PC-9 (cell line): ENCODE data around the gene RBM17. TPM values are rescaled to one million over a fixed set of nuclear protein-coding genes. Genes with fewer than 3 reads are reported as not detected.

Experiments used
- BruUV-seq: library from RNA; stranded (reverse); fragments of 400-500 nt; replicated peaks from 2 replicates; lab custom pipeline; 2021; lab: Mats Ljungman, UMichigan
- CTCF ChIA-PET: fragments of 300-600 bp; sonication (Branson Sonifier 250); formaldehyde crosslinking; loops from one replicate; lab custom pipeline; 2022; ENCODE audit warnings: antibody characterized with exemption; lab: Charles Lee
- POLR2A ChIA-PET: fragments of 300-600 bp; sonication (Branson Sonifier 250); formaldehyde crosslinking; loops from one replicate; lab custom pipeline; 2022; ENCODE audit warnings: antibody characterized with exemption; ENCODE audit not compliant: unreplicated experiment; lab: Charles Lee
- DNase-seq, 2 experiments: peaks; one replicate each; pipeline versions ENCODE4 v3.0.0 to v3.0.0-alpha.2; 2015 to 2022; ENCODE audit warnings: mixed read lengths in 1 of 2
- H2AFZ ChIP-seq: fragments of 200-600 bp; sonication (generic); 2 replicates; pipeline ENCODE4 v1.8.1; 2017; ENCODE audit warnings: antibody characterized with exemption
- H3F3A ChIP-seq: fragments of 200-600 bp; sonication (generic); 2 replicates; pipeline ENCODE4 v1.8.1; 2017; ENCODE audit warnings: antibody characterized with exemption, mild to moderate bottlenecking, low read depth; ENCODE audit not compliant: insufficient read depth
- H3K27ac ChIP-seq: fragments of 200-600 bp; sonication (generic); 2 replicates; pipeline ENCODE4 v1.6.1; 2016; ENCODE audit warnings: mixed run types
- H3K27me3 ChIP-seq: fragments of 200-600 bp; sonication (generic); 2 replicates; pipeline ENCODE4 v1.6.1; 2016; ENCODE audit warnings: low read depth, mixed run types; ENCODE audit not compliant: insufficient read depth
- H3K36me3 ChIP-seq: fragments of 200-600 bp; sonication (generic); 2 replicates; pipeline ENCODE4 v1.6.1; 2016; ENCODE audit warnings: low read depth, mixed run types
- H3K4me1 ChIP-seq: fragments of 200-600 bp; sonication (generic); replicated peaks from 2 replicates; pipeline ENCODE4 v1.6.1; 2016; ENCODE audit warnings: mixed run types; ENCODE audit not compliant: insufficient read depth
- H3K4me2 ChIP-seq: fragments of 200-600 bp; sonication (generic); 2 replicates; pipeline ENCODE4 v1.6.1; 2017; ENCODE audit warnings: mixed run types
- H3K4me3 ChIP-seq: fragments of 200-600 bp; sonication (generic); 2 replicates; pipeline ENCODE4 v1.6.1; 2016; ENCODE audit warnings: mixed run types
- H3K79me2 ChIP-seq: fragments of 200-600 bp; sonication (generic); 2 replicates; pipeline ENCODE4 v1.6.1; 2017; ENCODE audit warnings: low read depth, mixed run types
- H3K9me2 ChIP-seq: fragments of 200-600 bp; sonication (generic); 2 replicates; pipeline ENCODE4 v1.8.1; 2017; ENCODE audit warnings: mild to moderate bottlenecking; ENCODE audit not compliant: insufficient read depth
- H3K9me3 ChIP-seq: fragments of 200-600 bp; sonication (generic); 2 replicates; pipeline ENCODE4 v1.8.1; 2016; ENCODE audit warnings: low read depth; ENCODE audit not compliant: insufficient read depth
- H4K20me1 ChIP-seq: fragments of 200-600 bp; sonication (generic); 2 replicates; pipeline ENCODE4 v1.8.1; 2017; ENCODE audit not compliant: insufficient read depth
- CTCF ChIP-seq: fragments of 200-600 bp; sonication (generic); conservative IDR thresholded peaks from 2 replicates; pipeline ENCODE4 v1.6.1; 2017; ENCODE audit warnings: mixed run types, antibody characterized with exemption, mild to moderate bottlenecking, moderate library complexity
- EZH2 ChIP-seq: fragments of 200-600 bp; sonication (generic); IDR thresholded peaks from 2 replicates; pipeline ENCODE4 v1.8.0; 2017; ENCODE audit warnings: antibody characterized with exemption, low read depth
- intact Hi-C: fragments of 100-400 bp; cut with micrococcal nuclease; formaldehyde crosslinking; loops from one replicate; pipeline ENCODE4 v1.10.0; 2022; ENCODE audit not compliant: unreplicated experiment
- total RNA-seq: library from RNA; stranded (reverse); gene quantifications from 2 replicates; pipeline ENCODE4 v1.2.3, GENCODE V29; 2021

RBM17 gene
- total RNA-seq, 1 experiment from 2014 or later, result 131 TPM

DNA sequence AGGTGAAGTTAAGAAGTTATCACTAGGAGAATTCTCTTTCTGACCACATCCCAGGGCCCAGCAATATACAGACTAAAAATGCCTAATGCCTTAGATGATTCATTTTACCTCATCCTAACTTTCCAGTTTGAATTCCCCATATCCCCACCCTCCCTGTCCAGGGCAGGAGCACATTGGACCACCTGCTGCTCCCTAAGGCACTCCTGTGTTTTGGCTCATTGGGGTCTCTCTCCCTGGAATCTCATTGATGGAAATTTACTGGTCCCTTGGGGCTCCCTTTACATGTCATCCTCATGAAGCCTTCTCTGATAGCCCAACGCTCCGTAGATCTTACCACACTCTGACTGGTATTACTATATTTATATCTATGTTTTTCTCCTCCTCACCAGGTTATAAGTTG lies 29.3 kb upstream of the RBM17 start:
- Histone ChIP-seq H3K4me1 (no peaks in the 10 kb centered on the region), H3K9me2 (no peaks in the 10 kb centered on the region), H3K27me3 (no peaks in the 10 kb centered on the region), H3K4me3 (no peak overlapping the region), H4K20me1 (no peaks in the 10 kb centered on the region), H2AFZ (no peak overlapping the region), H3K9me3 (no peaks in the 10 kb centered on the region), H3K27ac (no peak overlapping the region), H3K36me3 (no peaks in the 10 kb centered on the region), H3K79me2 (no peaks in the 10 kb centered on the region), H3F3A (no peaks in the 10 kb centered on the region), H3K4me2 (no peak overlapping the region)
- no TSS peak for BruUV-seq
- DNase-seq, result no peak
- intact Hi-C loops, result no loop called here
- ChIA-PET CTCF (no interaction called here), POLR2A (no interaction called here)
- TF ChIP-seq EZH2, result no peak
- TF ChIP-seq CTCF, result no peak

DNA sequence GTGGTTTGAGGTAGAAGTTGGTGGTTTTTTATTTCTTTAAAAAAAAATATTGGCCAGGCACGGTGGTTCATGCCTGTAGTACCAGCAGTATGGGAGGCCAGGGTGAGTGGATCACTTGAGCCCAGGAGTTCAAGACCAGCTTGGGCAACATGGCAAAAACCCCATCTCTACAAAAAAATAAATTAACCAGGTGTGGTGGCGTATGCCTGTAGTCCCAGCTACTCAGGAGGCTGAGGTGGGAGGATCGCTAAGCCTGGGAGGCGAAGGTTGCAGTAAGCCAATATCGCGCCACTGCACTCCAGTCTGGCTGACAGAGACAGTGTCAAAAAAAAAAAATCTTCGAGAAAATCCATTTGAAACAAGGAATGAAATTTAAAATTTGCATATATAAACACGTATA lies 27.8 kb upstream of the RBM17 start:
- Histone ChIP-seq H2AFZ (no peak overlapping the region), H3K9me3 (no peaks in the 10 kb centered on the region), H3K27me3 (no peaks in the 10 kb centered on the region), H3F3A (no peaks in the 10 kb centered on the region), H3K36me3 (no peaks in the 10 kb centered on the region), H3K4me3 (no peak overlapping the region), H3K27ac (no peak overlapping the region), H3K4me2 (no peak overlapping the region), H3K4me1 (no peaks in the 10 kb centered on the region), H3K79me2 (no peaks in the 10 kb centered on the region), H4K20me1 (no peaks in the 10 kb centered on the region), H3K9me2 (no peaks in the 10 kb centered on the region)
- intact Hi-C loops, result no loop called here
- no TSS peak for BruUV-seq
- ChIA-PET POLR2A (no interaction called here), CTCF (no interaction called here)
- no peak for DNase-seq
- TF ChIP-seq CTCF, result no peak
- no peak for TF ChIP-seq EZH2

DNA sequence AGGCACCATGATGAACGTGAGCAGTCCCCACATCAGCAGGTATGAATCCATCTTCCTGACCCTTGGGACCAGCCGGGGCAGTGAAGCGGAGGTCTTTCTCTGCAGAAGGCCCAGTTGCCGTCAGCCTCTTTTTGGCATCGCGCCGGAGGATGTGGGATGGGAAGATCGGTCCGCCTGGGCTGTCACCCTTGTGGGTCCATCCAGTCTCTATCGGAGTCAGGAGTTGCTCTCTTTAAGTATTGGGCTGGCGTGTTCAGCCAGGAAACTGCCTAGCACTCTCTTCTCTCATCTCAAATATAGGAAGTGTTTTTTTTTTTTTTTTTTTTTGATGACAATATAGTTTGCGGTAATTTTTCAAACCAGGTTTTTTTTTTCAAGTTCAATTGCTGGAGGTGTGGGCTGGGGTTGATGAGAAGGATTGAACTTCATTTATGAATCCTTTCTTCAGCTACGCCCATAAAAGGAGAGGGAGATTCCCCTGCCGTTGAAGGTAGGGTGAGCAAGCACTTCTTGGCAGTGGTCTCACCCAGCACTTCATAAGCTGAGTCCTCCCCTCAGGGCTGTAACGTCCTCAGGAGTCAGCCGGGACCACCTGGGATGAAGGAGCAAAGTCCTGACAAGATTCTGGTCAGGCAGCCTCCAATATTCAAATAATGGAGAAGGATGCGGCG lies 26.6 kb upstream of the RBM17 start, which contains the start of gene IL2RA:
Gene IL2RA, minus strand, starts transcription at position 267 of the 671 bp plus-strand sequence. Its CDS starts 216 bp downstream, at position 51.
- CTCF ChIA-PET, result no interaction called here
- Histone ChIP-seq H3K9me2 (no peaks in the 10 kb centered on the region), H3K27me3 (no peaks in the 10 kb centered on the region), H3K27ac (no peak within 1 kb of the TSS), H3K4me2 (no peak within 1 kb of the TSS), H2AFZ (no peak within 1 kb of the TSS), H3K4me3 (no peak within 1 kb of the TSS), H3F3A (no peaks in the 10 kb centered on the region), H4K20me1 (no peaks in the 10 kb centered on the region), H3K4me1 (no peaks in the 10 kb centered on the region), H3K36me3 (no peaks in the 10 kb centered on the region), H3K9me3 (no peaks in the 10 kb centered on the region), H3K79me2 (no peaks in the 10 kb centered on the region)
- BruUV-seq, result no TSS peak
- TF ChIP-seq CTCF, result no peak
- no peak for TF ChIP-seq EZH2
- intact Hi-C loops, result no loop called here
- POLR2A ChIA-PET, result no interaction called here
- DNase-seq, result no peak
